ENCODE measurements around the gene WDFY2. TPM values are rescaled to one million over a fixed set of nuclear protein-coding genes. Genes with fewer than 3 reads are reported as not detected.
"Not testable (repeated sequence)": the region's sequence is repeated elsewhere in the genome, so short reads cannot be mapped to it uniquely, and the experiment has no call there.

The WDFY2 gene
- polyA plus RNA-seq, 3 donors = 6.5 to 40.1 (median 9.1) TPM

DNA sequence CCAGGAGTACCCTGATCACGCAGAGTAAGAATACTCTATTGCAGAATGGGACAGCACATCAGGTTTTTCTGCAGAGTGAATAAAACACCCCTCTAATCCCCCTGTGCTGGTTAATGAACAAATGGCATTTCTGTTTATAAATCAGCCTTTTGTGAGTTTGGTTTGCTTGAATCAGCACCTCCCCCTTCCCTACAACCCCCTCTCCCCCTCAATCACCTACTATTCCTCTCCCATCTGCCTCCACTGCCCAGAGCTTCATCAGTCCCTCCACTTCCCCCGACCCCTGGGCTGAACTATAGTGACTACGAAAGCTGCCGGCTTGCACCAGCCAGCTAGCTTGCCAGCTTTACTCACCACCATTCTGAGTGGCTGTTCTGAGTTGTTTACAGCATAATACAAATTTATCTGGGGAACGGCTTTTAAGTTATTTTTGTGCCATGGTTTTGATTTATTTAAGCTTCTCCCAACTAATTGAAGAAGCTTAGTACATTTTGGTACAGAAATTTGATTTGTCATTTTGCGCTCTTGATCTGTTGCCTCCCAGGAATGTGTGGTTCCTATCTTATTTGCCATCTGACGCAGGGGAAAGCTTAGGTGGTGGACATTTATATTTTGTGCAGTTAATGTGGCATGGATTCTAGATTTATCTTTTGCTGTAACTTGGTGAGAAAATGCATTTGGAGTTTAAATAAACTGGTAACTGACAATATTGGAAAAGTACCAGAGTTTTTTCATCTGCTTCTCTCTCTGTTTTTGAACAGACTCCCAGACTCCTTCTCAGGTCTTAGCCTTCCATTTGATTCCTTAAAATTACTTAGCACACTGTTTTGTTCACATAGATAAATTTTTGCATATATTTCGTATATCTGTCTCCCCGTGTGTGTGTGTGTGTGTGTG lies 41.7 kb upstream of the WDFY2 start:
- H3K79me2 ChIP-seq (ENCODE audit: insufficient read depth, low read length) = no peaks in the 10 kb centered on the region
- H3K4me3 Mint-ChIP-seq = peak overlapping the region in 1 of 2 donors; percentile 7
- no peak for DNase-seq
- no peaks in the 10 kb centered on the region for H4K20me1 ChIP-seq (ENCODE audit: insufficient read depth, low read length)
- H2AFZ ChIP-seq (ENCODE audit: insufficient read depth, low read depth, low read length, poor library complexity, severe bottlenecking) = no peak overlapping the region
- 57% methylated on average over 3 of the region's 9 CpGs for WGBS (ENCODE audit: insufficient coverage)
- no peaks in the 10 kb centered on the region for H3K36me3 ChIP-seq (replicated peaks in 1 of 2; ENCODE audit: control insufficient read depth in 1 of 2, insufficient read depth in 2 of 2, low read length in 2 of 2)
- peak overlapping the region in 1 of 7 donors; percentile 63 for H3K27ac Mint-ChIP-seq
- no peak overlapping the region for H3K4me2 ChIP-seq (replicated peaks; ENCODE audit: extremely low read depth, low read length, poor library complexity, severe bottlenecking)
- no peak overlapping the region for H3K4me3 ChIP-seq (replicated peaks in 1 of 3; ENCODE audit: low read depth in 2 of 3, low read length in 3 of 3)
- H3K27ac ChIP-seq (ENCODE audit: low read depth in 1 of 2, low read length in 2 of 2) = no peak overlapping the region
- no peak for TF ChIP-seq CTCF (IDR thresholded peaks at IDR 0.05)
- H3K9me3 ChIP-seq (replicated peaks in 1 of 2; ENCODE audit: control insufficient read depth in 1 of 2, insufficient read depth in 1 of 2, low read length in 2 of 2) = no peaks in the 10 kb centered on the region
- H3K4me1 Mint-ChIP-seq = peaks cover 11% of the 10 kb centered on the region
- H3K27me3 ChIP-seq (ENCODE audit: control insufficient read depth in 2 of 2, insufficient read depth in 2 of 2, low read length in 2 of 2) = no peaks in the 10 kb centered on the region
- no peaks in the 10 kb centered on the region for H3K4me1 ChIP-seq (ENCODE audit: control insufficient read depth in 1 of 2, insufficient read depth in 2 of 2, low read length in 2 of 2)
- no peaks in the 10 kb centered on the region for H3K36me3 Mint-ChIP-seq
- peaks cover 0 to 3% (median 0%) of the 10 kb centered on the region in 7 donors for H3K9me3 Mint-ChIP-seq
- H3K27me3 Mint-ChIP-seq (ENCODE audit: low read depth in 3 of 3) = peaks cover 0 to 14% (median 9%) of the 10 kb centered on the region in 3 donors
- no peak overlapping the region for H3K9ac ChIP-seq (ENCODE audit: insufficient read depth, low read length, poor library complexity, severe bottlenecking)
- intact Hi-C loops (cut with micrococcal nuclease) = no loop called here

GRCh38 chr13:51545446-51545845 lies 38.8 kb upstream of the WDFY2 start:
- peaks cover 28% of the 10 kb centered on the region for H3K4me1 Mint-ChIP-seq
- intact Hi-C loops (cut with micrococcal nuclease); H3K36me3 ChIP-seq (replicated peaks in 1 of 2; ENCODE audit: control insufficient read depth in 1 of 2, insufficient read depth in 2 of 2, low read length in 2 of 2): not testable (repeated sequence)

More at GRCh38 chr13:51545446-51545845, 38.8 kb upstream of the WDFY2 start:
- not testable (repeated sequence) for H3K4me3 Mint-ChIP-seq; H3K27me3 ChIP-seq (ENCODE audit: control insufficient read depth in 2 of 2, insufficient read depth in 2 of 2, low read length in 2 of 2); H3K79me2 ChIP-seq (ENCODE audit: insufficient read depth, low read length); DNase-seq; H3K4me3 ChIP-seq (replicated peaks in 1 of 3; ENCODE audit: low read depth in 2 of 3, low read length in 3 of 3); H4K20me1 ChIP-seq (ENCODE audit: insufficient read depth, low read length); H3K27ac ChIP-seq (ENCODE audit: low read depth in 1 of 2, low read length in 2 of 2); H3K9me3 Mint-ChIP-seq; H3K9me3 ChIP-seq (replicated peaks in 1 of 2; ENCODE audit: control insufficient read depth in 1 of 2, insufficient read depth in 1 of 2, low read length in 2 of 2); H3K9ac ChIP-seq (ENCODE audit: insufficient read depth, low read length, poor library complexity, severe bottlenecking); H3K36me3 Mint-ChIP-seq; H3K27ac Mint-ChIP-seq; H2AFZ ChIP-seq (ENCODE audit: insufficient read depth, low read depth, low read length, poor library complexity, severe bottlenecking); H3K4me2 ChIP-seq (replicated peaks; ENCODE audit: extremely low read depth, low read length, poor library complexity, severe bottlenecking)
- peaks cover 21 to 22% of the 10 kb centered on the region in 2 donors for H3K4me1 ChIP-seq (ENCODE audit: control insufficient read depth in 1 of 2, insufficient read depth in 2 of 2, low read length in 2 of 2)
- WGBS (ENCODE audit: insufficient coverage) = no CpG with 5 or more reads among the region's 3 CpGs
- peaks cover 0 to 12% (median 7%) of the 10 kb centered on the region in 3 donors for H3K27me3 Mint-ChIP-seq (ENCODE audit: low read depth in 3 of 3)
